ENCODE measurements around the gene RNF34. TPM values are rescaled to one million over a fixed set of nuclear protein-coding genes. Genes with fewer than 3 reads are reported as not detected.

RNF34 gene
- total RNA-seq, 1 experiment from 2014 or later = 79.5 TPM

GRCh38 chr12:121355818-121356217 lies 44.1 kb upstream of the RNF34 start:
- CTCF ChIA-PET = no interaction called here
- intact Hi-C loops (cut with micrococcal nuclease; ENCODE audit: unreplicated experiment) = no loop called here
- H3K27me3 Mint-ChIP-seq (ENCODE audit: unreplicated experiment) = no peaks in the 10 kb centered on the region
- H3K9me3 Mint-ChIP-seq (ENCODE audit: low read depth, unreplicated experiment) = no peaks in the 10 kb centered on the region
- DNase-seq = no peak
- peaks cover 14% of the 10 kb centered on the region for H3K4me1 Mint-ChIP-seq (ENCODE audit: low read depth, unreplicated experiment)
- TF ChIP-seq CTCF (IDR thresholded peaks at IDR 0.05; ENCODE audit: unreplicated experiment) = no peak
- H3K4me3 Mint-ChIP-seq (ENCODE audit: low read depth, unreplicated experiment) = no peak overlapping the region
- H3K36me3 Mint-ChIP-seq (ENCODE audit: insufficient read depth, unreplicated experiment) = peaks cover 30% of the 10 kb centered on the region
- no peak overlapping the region for H3K27ac Mint-ChIP-seq (ENCODE audit: unreplicated experiment)
- BruUV-seq (replicated peaks) = no TSS peak

- Mint-ChIP-seq H3K27me3 (ENCODE audit: unreplicated experiment) (no peaks in the 10 kb centered on the region), H3K4me3 (ENCODE audit: low read depth, unreplicated experiment) (no peak overlapping the region), H3K36me3 (ENCODE audit: insufficient read depth, unreplicated experiment) (peaks cover 21% of the 10 kb centered on the region), H3K9me3 (ENCODE audit: low read depth, unreplicated experiment) (no peaks in the 10 kb centered on the region), H3K27ac (ENCODE audit: unreplicated experiment) (no peak overlapping the region), H3K4me1 (ENCODE audit: low read depth, unreplicated experiment) (peaks cover 14% of the 10 kb centered on the region)
- BruUV-seq (replicated peaks) = no TSS peak
- intact Hi-C loops (cut with micrococcal nuclease; ENCODE audit: unreplicated experiment) = no loop called here
- DNase-seq = no peak
- TF ChIP-seq CTCF (IDR thresholded peaks at IDR 0.05; ENCODE audit: unreplicated experiment) = no peak
- CTCF ChIA-PET = no interaction called here
Measured at GRCh38 chr12:121356657-121357056, 43.3 kb upstream of the RNF34 start.

- Mint-ChIP-seq H3K27me3 (ENCODE audit: unreplicated experiment) (no peaks in the 10 kb centered on the region), H3K27ac (ENCODE audit: unreplicated experiment) (no peak overlapping the region), H3K9me3 (ENCODE audit: low read depth, unreplicated experiment) (no peaks in the 10 kb centered on the region), H3K36me3 (ENCODE audit: insufficient read depth, unreplicated experiment) (peaks cover 14% of the 10 kb centered on the region), H3K4me3 (ENCODE audit: low read depth, unreplicated experiment) (no peak overlapping the region), H3K4me1 (ENCODE audit: low read depth, unreplicated experiment) (peaks cover 14% of the 10 kb centered on the region)
- no TSS peak for BruUV-seq (replicated peaks)
- intact Hi-C loops (cut with micrococcal nuclease; ENCODE audit: unreplicated experiment) = no loop called here
- no peak for DNase-seq
- CTCF ChIA-PET = no interaction called here
- TF ChIP-seq CTCF (IDR thresholded peaks at IDR 0.05; ENCODE audit: unreplicated experiment) = no peak
Measured at GRCh38 chr12:121357331-121357730, 42.6 kb upstream of the RNF34 start.

- Mint-ChIP-seq H3K27me3 (ENCODE audit: unreplicated experiment) (no peaks in the 10 kb centered on the region), H3K27ac (ENCODE audit: unreplicated experiment) (no peak overlapping the region), H3K36me3 (ENCODE audit: insufficient read depth, unreplicated experiment) (peaks cover 7% of the 10 kb centered on the region), H3K4me3 (ENCODE audit: low read depth, unreplicated experiment) (no peak overlapping the region), H3K4me1 (ENCODE audit: low read depth, unreplicated experiment) (peaks cover 10% of the 10 kb centered on the region), H3K9me3 (ENCODE audit: low read depth, unreplicated experiment) (no peaks in the 10 kb centered on the region)
- CTCF ChIA-PET = interaction anchor here (0.6 kb wide), 1 partner anchor 104 kb away, joined by 4 read pairs; no protein-coding TSS in a partner anchor
- intact Hi-C loops (cut with micrococcal nuclease; ENCODE audit: unreplicated experiment) = no loop called here
- BruUV-seq (replicated peaks) = no TSS peak
- no peak for TF ChIP-seq CTCF (IDR thresholded peaks at IDR 0.05; ENCODE audit: unreplicated experiment)
- DNase-seq = no peak
Measured at GRCh38 chr12:121358073-121358472, 41.8 kb upstream of the RNF34 start.

Data from Calu3 (cell line).